Measurements from ENCODE around the gene MRGPRD. TPM values are rescaled to one million over a fixed set of nuclear protein-coding genes. Genes with fewer than 3 reads are reported as not detected.

MRGPRD gene
- total RNA-seq, 2 experiments from 2014 or later: not detected

DNA sequence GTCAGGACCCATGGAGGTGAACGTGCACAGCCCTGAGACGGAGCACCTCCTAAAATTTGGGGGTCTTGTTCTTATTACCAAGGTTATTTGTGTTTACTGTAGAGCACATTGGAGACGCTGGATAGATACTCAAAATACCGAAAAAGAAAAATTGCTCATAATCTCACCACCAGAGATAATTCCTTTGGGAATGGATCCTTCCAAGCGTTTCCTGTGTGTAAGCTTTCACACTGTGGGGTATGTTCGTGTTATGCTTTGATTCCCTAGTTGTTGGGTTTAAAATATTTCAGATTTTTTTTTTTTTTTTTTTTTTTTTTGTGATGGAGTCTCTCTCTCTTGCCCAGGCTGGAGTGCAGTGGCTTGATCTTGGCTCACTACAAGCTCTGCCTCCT is 14.1 kb upstream of the MRGPRD start:
- Histone ChIP-seq H4K20me1 (ENCODE audit: insufficient read depth, low read length) (no peaks in the 10 kb centered on the region), H3K4me3 (ENCODE audit: low read depth, low read length, poor library complexity, severe bottlenecking) (no peak overlapping the region), H3K27ac (ENCODE audit: low read depth, low read length, poor library complexity, severe bottlenecking) (no peak overlapping the region), H3K79me2 (ENCODE audit: insufficient read depth, low read depth, low read length) (no peaks in the 10 kb centered on the region), H3K36me3 (ENCODE audit: insufficient read depth, low read length) (no peaks in the 10 kb centered on the region), H3K9me2 (ENCODE audit: insufficient read depth, low read length) (no peaks in the 10 kb centered on the region), H3K9me3 (ENCODE audit: low read length) (no peaks in the 10 kb centered on the region), H3K4me2 (ENCODE audit: low read length) (no peak overlapping the region), H2AFZ (ENCODE audit: low read length) (no peak overlapping the region), H3K4me1 (ENCODE audit: insufficient read depth, low read length, poor library complexity, severe bottlenecking) (no peaks in the 10 kb centered on the region)
- ChIA-PET CTCF (ENCODE audit: unreplicated experiment) (no interaction called here), POLR2A (no interaction called here)
- no peak for TF ChIP-seq EZH2phosphoT487 (IDR thresholded peaks at IDR 0.05; ENCODE audit: borderline replicate concordance, low read depth, low read length)
- TF ChIP-seq, protein P1, sequence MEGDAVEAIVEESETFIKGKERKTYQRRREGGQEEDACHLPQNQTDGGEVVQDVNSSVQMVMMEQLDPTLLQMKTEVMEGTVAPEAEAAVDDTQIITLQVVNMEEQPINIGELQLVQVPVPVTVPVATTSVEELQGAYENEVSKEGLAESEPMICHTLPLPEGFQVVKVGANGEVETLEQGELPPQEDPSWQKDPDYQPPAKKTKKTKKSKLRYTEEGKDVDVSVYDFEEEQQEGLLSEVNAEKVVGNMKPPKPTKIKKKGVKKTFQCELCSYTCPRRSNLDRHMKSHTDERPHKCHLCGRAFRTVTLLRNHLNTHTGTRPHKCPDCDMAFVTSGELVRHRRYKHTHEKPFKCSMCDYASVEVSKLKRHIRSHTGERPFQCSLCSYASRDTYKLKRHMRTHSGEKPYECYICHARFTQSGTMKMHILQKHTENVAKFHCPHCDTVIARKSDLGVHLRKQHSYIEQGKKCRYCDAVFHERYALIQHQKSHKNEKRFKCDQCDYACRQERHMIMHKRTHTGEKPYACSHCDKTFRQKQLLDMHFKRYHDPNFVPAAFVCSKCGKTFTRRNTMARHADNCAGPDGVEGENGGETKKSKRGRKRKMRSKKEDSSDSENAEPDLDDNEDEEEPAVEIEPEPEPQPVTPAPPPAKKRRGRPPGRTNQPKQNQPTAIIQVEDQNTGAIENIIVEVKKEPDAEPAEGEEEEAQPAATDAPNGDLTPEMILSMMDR (conservative IDR thresholded peaks at IDR 0.05; ENCODE audit: low read length): no peak
- no TSS peak for BruUV-seq (replicated peaks)
- DNase-seq (ENCODE audit: low spot score): no peak
- intact Hi-C loops (cut with micrococcal nuclease; ENCODE audit: unreplicated experiment): no loop called here

DNA sequence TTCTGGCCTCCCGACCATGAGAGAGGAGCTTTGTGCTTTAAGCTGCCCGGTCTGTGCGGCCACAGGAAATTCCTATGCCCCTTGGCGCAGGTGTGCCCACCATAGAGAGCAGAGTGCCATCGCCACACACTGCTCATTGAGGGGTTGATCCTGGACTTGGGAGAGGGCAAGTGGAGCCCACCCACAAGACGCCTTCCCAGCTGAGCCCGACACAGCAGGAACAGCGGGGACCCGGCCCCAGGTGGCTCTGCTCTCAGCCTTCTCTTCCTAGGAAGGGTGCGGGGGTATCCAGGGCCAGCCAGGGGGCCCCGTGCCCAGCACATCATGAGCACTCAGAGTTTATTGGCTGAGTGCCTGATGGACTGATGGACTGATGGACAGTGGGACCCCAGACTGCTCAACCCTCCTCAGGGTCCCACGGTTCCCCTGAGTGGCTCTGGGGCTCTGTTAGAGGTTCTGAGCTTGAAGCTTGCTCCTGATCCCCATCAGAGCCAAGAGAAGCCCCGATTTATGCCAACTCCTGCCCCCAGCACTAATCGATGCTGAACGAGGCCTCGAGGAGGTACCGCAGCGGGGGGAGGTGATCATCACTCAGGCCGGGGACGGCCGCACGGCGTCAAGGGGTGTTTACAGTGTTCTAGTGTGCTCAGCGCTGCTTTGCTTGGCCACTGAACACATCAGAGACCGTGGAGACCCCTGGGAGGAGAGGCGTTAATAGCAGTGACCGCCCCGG is 13.5 kb upstream of the MRGPRD start:
- intact Hi-C loops (cut with micrococcal nuclease; ENCODE audit: unreplicated experiment): no loop called here
- DNase-seq (ENCODE audit: low spot score): no peak
- CTCF ChIA-PET (ENCODE audit: unreplicated experiment): no interaction called here

DNA sequence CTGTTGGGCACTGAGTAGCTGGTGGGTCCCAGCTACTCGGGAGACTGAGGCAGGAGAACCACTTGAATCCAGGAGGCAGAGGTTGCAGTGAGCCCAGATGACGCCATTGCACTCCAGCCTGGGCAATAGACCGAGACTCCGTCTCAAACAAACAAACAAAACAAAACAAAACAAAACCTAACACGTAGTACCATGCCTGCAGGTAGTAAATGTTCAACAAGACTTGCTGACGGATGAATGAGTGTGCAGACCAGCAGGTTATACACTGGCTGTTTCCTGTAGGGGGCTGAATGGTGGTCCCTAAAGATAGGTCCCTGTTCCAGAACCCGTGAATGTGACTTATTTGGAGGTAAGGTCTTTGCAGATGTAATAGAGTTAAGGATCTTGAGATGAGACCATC is 12.8 kb upstream of the MRGPRD start:
- no peaks in the 10 kb centered on the region for H3K36me3 ChIP-seq (ENCODE audit: insufficient read depth, low read length)
- H3K27ac ChIP-seq (ENCODE audit: low read depth, low read length, poor library complexity, severe bottlenecking): no peak overlapping the region
- no TSS peak for BruUV-seq (replicated peaks)
- H3K4me1 ChIP-seq (ENCODE audit: insufficient read depth, low read length, poor library complexity, severe bottlenecking): no peaks in the 10 kb centered on the region
- no peaks in the 10 kb centered on the region for H3K9me3 ChIP-seq (ENCODE audit: low read length)
- no peak overlapping the region for H3K4me2 ChIP-seq (ENCODE audit: low read length)
- no peaks in the 10 kb centered on the region for H3K9me2 ChIP-seq (ENCODE audit: insufficient read depth, low read length)
- H3K79me2 ChIP-seq (ENCODE audit: insufficient read depth, low read depth, low read length): no peaks in the 10 kb centered on the region
- no peak for DNase-seq (ENCODE audit: low spot score)
- no peak overlapping the region for H2AFZ ChIP-seq (ENCODE audit: low read length)
- intact Hi-C loops (cut with micrococcal nuclease; ENCODE audit: unreplicated experiment): no loop called here
- ChIA-PET CTCF (ENCODE audit: unreplicated experiment) (no interaction called here), POLR2A (no interaction called here)
- H4K20me1 ChIP-seq (ENCODE audit: insufficient read depth, low read length): no peaks in the 10 kb centered on the region
- no peak overlapping the region for H3K4me3 ChIP-seq (ENCODE audit: low read depth, low read length, poor library complexity, severe bottlenecking)
- TF ChIP-seq, protein P1 (conservative IDR thresholded peaks at IDR 0.05; ENCODE audit: low read length): no peak
- no peak for TF ChIP-seq EZH2phosphoT487 (IDR thresholded peaks at IDR 0.05; ENCODE audit: borderline replicate concordance, low read depth, low read length)

More for the DNA sequence above, 13.5 kb upstream of the MRGPRD start:
- Histone ChIP-seq H3K36me3 (ENCODE audit: insufficient read depth, low read length) (no peaks in the 10 kb centered on the region), H4K20me1 (ENCODE audit: insufficient read depth, low read length) (no peaks in the 10 kb centered on the region), H3K4me3 (ENCODE audit: low read depth, low read length, poor library complexity, severe bottlenecking) (no peak overlapping the region), H2AFZ (ENCODE audit: low read length) (no peak overlapping the region), H3K4me1 (ENCODE audit: insufficient read depth, low read length, poor library complexity, severe bottlenecking) (no peaks in the 10 kb centered on the region), H3K9me2 (ENCODE audit: insufficient read depth, low read length) (no peaks in the 10 kb centered on the region), H3K27ac (ENCODE audit: low read depth, low read length, poor library complexity, severe bottlenecking) (no peak overlapping the region), H3K79me2 (ENCODE audit: insufficient read depth, low read depth, low read length) (no peaks in the 10 kb centered on the region), H3K9me3 (ENCODE audit: low read length) (no peaks in the 10 kb centered on the region), H3K4me2 (ENCODE audit: low read length) (no peak overlapping the region)
- POLR2A ChIA-PET: no interaction called here
- BruUV-seq (replicated peaks): no TSS peak
- TF ChIP-seq, protein P1 (conservative IDR thresholded peaks at IDR 0.05; ENCODE audit: low read length): no peak
- TF ChIP-seq EZH2phosphoT487 (IDR thresholded peaks at IDR 0.05; ENCODE audit: borderline replicate concordance, low read depth, low read length): no peak
